Liver (tissue), 9 donors: ENCODE results near the gene KIR3DL1. TPM values are rescaled to one million over a fixed set of nuclear protein-coding genes. Genes with fewer than 3 reads are reported as not detected.

Source experiments
- DNase-seq: peaks from one replicate; pipeline ENCODE4 v3.0.0-alpha.2; 2017; ENCODE audit warnings: low spot score
- H3K27ac ChIP-seq, 2 donors: one replicate each; pipeline ENCODE4 v1.7.0; 2013; ENCODE audit warnings: inconsistent platforms in 2 of 2, low read length in 2 of 2, control low read depth in 1 of 2, low read depth in 1 of 2, mild to moderate bottlenecking in 1 of 2
- H3K27me3 ChIP-seq, 4 donors: one replicate each; pipeline versions ENCODE4 v1.6.1 to v1.7.0; 2013; ENCODE audit warnings: low read length in 3 of 4, inconsistent platforms in 1 of 4, mild to moderate bottlenecking in 1 of 4, moderate library complexity in 1 of 4; ENCODE audit not compliant: control insufficient read depth in 4 of 4, insufficient read depth in 4 of 4
- H3K36me3 ChIP-seq, 4 donors: one replicate each; pipeline versions ENCODE4 v1.6.1 to v1.7.0; 2013; ENCODE audit warnings: low read length in 3 of 4, mild to moderate bottlenecking in 3 of 4, low read depth in 1 of 4, moderate library complexity in 1 of 4; ENCODE audit not compliant: control insufficient read depth in 4 of 4, insufficient read depth in 3 of 4
- H3K4me1 ChIP-seq, 4 donors: one replicate each; pipeline versions ENCODE4 v1.6.1 to v1.7.0; 2013; ENCODE audit warnings: low read length in 3 of 4, mild to moderate bottlenecking in 3 of 4, moderate library complexity in 1 of 4; ENCODE audit not compliant: control insufficient read depth in 4 of 4, insufficient read depth in 4 of 4
- H3K4me3 ChIP-seq, 3 donors: one replicate each; pipeline versions ENCODE4 v1.6.1 to v1.7.0; 2013; ENCODE audit warnings: low read length in 3 of 3, control low read depth in 1 of 3, low read depth in 1 of 3, mild to moderate bottlenecking in 1 of 3
- H3K9ac ChIP-seq, 2 donors: one replicate each; pipeline ENCODE4 v1.7.0; 2013; ENCODE audit warnings: low read length in 2 of 2, mild to moderate bottlenecking in 2 of 2, moderate library complexity in 2 of 2, control low read depth in 1 of 2, low read depth in 1 of 2
- H3K9me3 ChIP-seq, 4 donors: one replicate each; pipeline versions ENCODE4 v1.6.1 to v1.7.0; 2013; ENCODE audit warnings: low read length in 3 of 4; ENCODE audit not compliant: control insufficient read depth in 4 of 4
- ATF3 ChIP-seq: IDR thresholded peaks from 2 replicates; pipeline ENCODE4 v1.6.1; 2016; ENCODE audit warnings: antibody characterized with exemption
- CTCF ChIP-seq: fragments of 150-350 bp; IDR thresholded peaks from 2 replicates; pipeline ENCODE4 v1.5.1; 2017; ENCODE audit warnings: improper control_type of control experiment, low read depth, low read length; ENCODE audit not compliant: missing input control
- EGR1 ChIP-seq, 2 donors: IDR thresholded peaks; 2 replicates each; pipeline ENCODE4 v1.6.1; 2016 to 2018; ENCODE audit warnings: antibody characterized with exemption in 2 of 2, low read depth in 2 of 2
- FOXA1 ChIP-seq: IDR thresholded peaks from 2 replicates; pipeline ENCODE4 v1.6.1; 2016; ENCODE audit warnings: antibody characterized with exemption
- FOXA2 ChIP-seq: IDR thresholded peaks from 2 replicates; pipeline ENCODE4 v1.6.1; 2016; ENCODE audit warnings: antibody characterized with exemption
- HNF4G ChIP-seq: IDR thresholded peaks from 2 replicates; pipeline ENCODE4 v1.6.1; 2016; ENCODE audit warnings: antibody characterized with exemption
- JUND ChIP-seq, 2 donors: IDR thresholded peaks; 2 replicates each; pipeline ENCODE4 v1.6.1; 2016; ENCODE audit warnings: antibody characterized with exemption in 2 of 2
- MAX ChIP-seq: IDR thresholded peaks from 2 replicates; pipeline ENCODE4 v1.6.1; 2016; ENCODE audit warnings: antibody characterized with exemption
- NR2F2 ChIP-seq: IDR thresholded peaks from 2 replicates; pipeline ENCODE4 v1.6.1; 2016; ENCODE audit warnings: antibody characterized with exemption
- RAD21 ChIP-seq, 2 donors: IDR thresholded peaks; 2 replicates each; pipeline ENCODE4 v1.6.1; 2016; ENCODE audit warnings: antibody characterized with exemption in 2 of 2, mild to moderate bottlenecking in 2 of 2
- REST ChIP-seq: IDR thresholded peaks from 2 replicates; pipeline ENCODE4 v1.6.1; 2016; ENCODE audit warnings: antibody characterized with exemption, mild to moderate bottlenecking
- RXRA ChIP-seq, 2 donors: IDR thresholded peaks; 2 replicates each; pipeline ENCODE4 v1.6.1; 2017 to 2018; ENCODE audit warnings: antibody characterized with exemption in 2 of 2, mild to moderate bottlenecking in 1 of 2
- SP1 ChIP-seq: IDR thresholded peaks from 2 replicates; pipeline ENCODE4 v1.6.1; 2018; ENCODE audit warnings: antibody characterized with exemption, mild to moderate bottlenecking
- TAF1 ChIP-seq: conservative IDR thresholded peaks from 2 replicates; pipeline ENCODE4 v1.6.1; 2016; ENCODE audit warnings: antibody characterized with exemption, mild to moderate bottlenecking
- YY1 ChIP-seq: IDR thresholded peaks from 2 replicates; pipeline ENCODE4 v1.6.1; 2016; ENCODE audit warnings: antibody characterized with exemption, mild to moderate bottlenecking
- WGBS: extraction: QIAGEN DNeasy Blood & Tissue Kit; methylation state at CpG from one replicate; pipeline ENCODE4 v1.1.7; 2013; 5-methylcytosine and 5-hydroxymethylcytosine counted together
- polyA plus RNA-seq, 2 donors: library from polyadenylated mRNA; stranded (reverse) in 1 of 2; unstranded in 1 of 2; fragments of 200-250 nt in 1 of 2; fragments of >200 nt in 1 of 2; fragmentation: Nextera tagmentation in 1 of 2; extraction: Ambion mirVana in 1 of 2; gene quantifications; one replicate each; pipeline versions ENCODE4 v1.2.1 to v1.2.3, GENCODE V29; 2013 to 2015
- total RNA-seq, 2 donors: library from RNA; depleted of rRNA; stranded (reverse); fragments of >200 nt; gene quantifications; one replicate each; pipeline ENCODE4 v1.2.3, GENCODE V29; 2014
- donor health status: healthy.
- donor health status: healthy.
- donor health status: healthy.
- donor health status: healthy.
- donor health status: healthy.

KIR3DL1 gene
- total and polyA plus RNA-seq, 4 donors, result 0.07 to 0.08 TPM; not detected in 2

- Histone ChIP-seq H3K9ac (no peak overlapping the region), H3K36me3 (no peaks in the 10 kb centered on the region), H3K27me3 (no peaks in the 10 kb centered on the region), H3K4me3 (no peak overlapping the region), H3K4me1 (no peaks in the 10 kb centered on the region), H3K9me3 (no peaks in the 10 kb centered on the region), H3K27ac (no peak overlapping the region)
- DNase-seq, result no peak
- WGBS, result 51% methylated on average over 5 of the region's 5 CpGs
- TF ChIP-seq CTCF (no peak), YY1 (no peak), HNF4G (no peak), ATF3 (no peak), JUND (IDR thresholded peaks at IDR 0.05) (no peak), MAX (no peak), RAD21 (IDR thresholded peaks at IDR 0.05) (no peak), EGR1 (IDR thresholded peaks at IDR 0.05; ENCODE audit: low read depth in 2 of 2) (no peak), FOXA1 (no peak), REST (no peak), NR2F2 (no peak), FOXA2 (no peak), SP1 (no peak), TAF1 (no peak)
These were observed 12.2 kb upstream of the KIR3DL1 start for GRCh38 chr19:54804101-54804500.

GRCh38 chr19:54804571-54804970 lies 11.7 kb upstream of the KIR3DL1 start:
- Histone ChIP-seq H3K4me3 (no peak overlapping the region), H3K4me1 (no peaks in the 10 kb centered on the region), H3K36me3 (no peaks in the 10 kb centered on the region), H3K9ac (no peak overlapping the region), H3K27ac (no peak overlapping the region), H3K9me3 (no peaks in the 10 kb centered on the region), H3K27me3 (no peaks in the 10 kb centered on the region)
- no peak for DNase-seq
- TF ChIP-seq RXRA (IDR thresholded peaks at IDR 0.05), result no peak
- TF ChIP-seq MAX, result no peak
- TF ChIP-seq YY1, result no peak
- no peak for TF ChIP-seq CTCF
- no peak for TF ChIP-seq FOXA2
- TF ChIP-seq EGR1 (IDR thresholded peaks at IDR 0.05; ENCODE audit: low read depth in 2 of 2), result no peak
- TF ChIP-seq JUND (IDR thresholded peaks at IDR 0.05), result no peak
- TF ChIP-seq REST, result no peak
- TF ChIP-seq FOXA1, result no peak
- no peak for TF ChIP-seq SP1
- WGBS, result 84% methylated on average over 10 of the region's 10 CpGs
